OCI-LY1 (cell line): ENCODE results near the gene ZNF334.

Source experiments
- CTCF ChIP-seq: fragments of 200-600 bp; sonication (generic), shearing (Covaris generic); IDR thresholded peaks from 2 replicates; pipeline ENCODE4 v1.5.1; 2017; ENCODE audit warnings: mild to moderate bottlenecking, antibody characterized with exemption, low read length, moderate library complexity, mixed read lengths
- EZH2 ChIP-seq: fragments of 200-600 bp; sonication (generic), shearing (Covaris generic); IDR thresholded peaks from 2 replicates; pipeline ENCODE4 v1.8.0; 2017; ENCODE audit warnings: borderline replicate concordance, mixed run types, mild to moderate bottlenecking, antibody characterized with exemption, low read length, moderate library complexity, mixed read lengths

- no peak for TF ChIP-seq CTCF
- no peak for TF ChIP-seq EZH2
Measured at GRCh38 chr20:46548688-46549087, 35.3 kb upstream of the ZNF334 start.
